ENCODE data around the gene ASB3.
A peak's percentile ranks its signal among the peaks of the same experiment; 100 is the strongest.
"Not testable (repeated sequence)": the region's sequence is repeated elsewhere in the genome, so short reads cannot be mapped to it uniquely, and the experiment has no call there.

Gene ASB3

GRCh38 chr2:53786705-53787613 is at the start of gene ASB3, which contains the start of gene ERLEC1:
Gene ASB3 (minus strand): TSS chr2:53786953. CDS start chr2:53765572, 21,381 bp downstream.
Gene ERLEC1 (plus strand): TSS chr2:53787044. CDS start chr2:53787211, 167 bp downstream.
- H3K4me3 ChIP-seq (ENCODE audit: low read depth, low read length): peak within 1 kb of the TSS; percentile 78
- TF ChIP-seq CTCF (IDR thresholded peaks at IDR 0.05; ENCODE audit: low read depth, low read length): no peak
- in situ Hi-C loops (cut with HindIII; ENCODE audit: low sequenced_read_pairs): no loop called here
- DNase-seq (ENCODE audit: low read depth, low spot score): peak; percentile 92

- H3K4me3 ChIP-seq (ENCODE audit: low read depth, low read length); DNase-seq (ENCODE audit: low read depth, low spot score); in situ Hi-C loops (cut with HindIII; ENCODE audit: low sequenced_read_pairs): not testable (repeated sequence)
Observed at GRCh38 chr2:53829980-53830290, 43.2 kb upstream of the ASB3 start.

- H3K4me3 ChIP-seq (ENCODE audit: low read depth, low read length): no peak overlapping the region
- no peak for DNase-seq (ENCODE audit: low read depth, low spot score)
- in situ Hi-C loops (cut with HindIII; ENCODE audit: low sequenced_read_pairs): no loop called here
- no peak for TF ChIP-seq CTCF (IDR thresholded peaks at IDR 0.05; ENCODE audit: low read depth, low read length)
Observed at GRCh38 chr2:53829273-53829979, 42.7 kb upstream of the ASB3 start.

- H3K4me3 ChIP-seq (ENCODE audit: low read depth, low read length): no peak overlapping the region
- no peak for DNase-seq (ENCODE audit: low read depth, low spot score)
- TF ChIP-seq CTCF (IDR thresholded peaks at IDR 0.05; ENCODE audit: low read depth, low read length): no peak
- in situ Hi-C loops (cut with HindIII; ENCODE audit: low sequenced_read_pairs): no loop called here
Observed at GRCh38 chr2:53828331-53828730, 41.6 kb upstream of the ASB3 start.

GRCh38 chr2:53827398-53828175 is 40.8 kb upstream of the ASB3 start:
- TF ChIP-seq CTCF (IDR thresholded peaks at IDR 0.05; ENCODE audit: low read depth, low read length): no peak
- DNase-seq (ENCODE audit: low read depth, low spot score): peak; percentile 13
- in situ Hi-C loops (cut with HindIII; ENCODE audit: low sequenced_read_pairs): no loop called here
- H3K4me3 ChIP-seq (ENCODE audit: low read depth, low read length): no peak overlapping the region

GRCh38 chr2:53826587-53827397 is 40.0 kb upstream of the ASB3 start:
- TF ChIP-seq CTCF (IDR thresholded peaks at IDR 0.05; ENCODE audit: low read depth, low read length): no peak
- no peak for DNase-seq (ENCODE audit: low read depth, low spot score)
- in situ Hi-C loops (cut with HindIII; ENCODE audit: low sequenced_read_pairs): no loop called here
- H3K4me3 ChIP-seq (ENCODE audit: low read depth, low read length): no peak overlapping the region

All from astrocyte of the spinal cord (primary cell).